GM19043 (cell line): ENCODE measurements around the gene NIT1.
A peak's percentile ranks its signal among the peaks of the same experiment; 100 is the strongest.

ENCODE experiments used
- ATAC-seq: cut with Tn5 transposase; IDR thresholded peaks from one replicate; pipeline ENCODE4 v1.9.1; 2021; ENCODE audit warnings: low read depth; ENCODE audit not compliant: unreplicated experiment

NIT1 gene

GRCh38 chr1:161140755-161141400 is 23.0 kb downstream of the NIT1 start:
- no peak for ATAC-seq

- no peak for ATAC-seq
These were observed 27.9 kb downstream of the NIT1 start for GRCh38 chr1:161145832-161146231.

DNA sequence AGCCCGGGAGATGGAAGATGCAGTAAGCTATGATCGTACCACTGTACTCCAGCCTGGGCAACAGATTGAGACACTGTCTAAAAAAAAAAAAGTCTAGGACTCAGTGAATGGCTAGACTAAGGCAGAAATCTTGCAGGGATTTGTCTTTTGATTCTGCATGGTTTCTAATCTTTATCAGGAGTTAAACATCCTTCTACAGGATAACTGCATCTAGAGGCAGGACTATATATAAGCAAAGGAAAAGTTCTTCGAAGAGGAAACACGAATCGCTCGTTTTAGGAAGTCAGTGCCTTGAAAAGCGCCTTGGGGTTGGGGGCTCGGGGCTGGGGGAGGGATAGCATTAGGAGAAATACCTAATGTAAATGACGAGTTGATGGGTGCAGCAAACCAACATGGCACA is 35.3 kb downstream of the NIT1 start:
- ATAC-seq: no peak

DNA sequence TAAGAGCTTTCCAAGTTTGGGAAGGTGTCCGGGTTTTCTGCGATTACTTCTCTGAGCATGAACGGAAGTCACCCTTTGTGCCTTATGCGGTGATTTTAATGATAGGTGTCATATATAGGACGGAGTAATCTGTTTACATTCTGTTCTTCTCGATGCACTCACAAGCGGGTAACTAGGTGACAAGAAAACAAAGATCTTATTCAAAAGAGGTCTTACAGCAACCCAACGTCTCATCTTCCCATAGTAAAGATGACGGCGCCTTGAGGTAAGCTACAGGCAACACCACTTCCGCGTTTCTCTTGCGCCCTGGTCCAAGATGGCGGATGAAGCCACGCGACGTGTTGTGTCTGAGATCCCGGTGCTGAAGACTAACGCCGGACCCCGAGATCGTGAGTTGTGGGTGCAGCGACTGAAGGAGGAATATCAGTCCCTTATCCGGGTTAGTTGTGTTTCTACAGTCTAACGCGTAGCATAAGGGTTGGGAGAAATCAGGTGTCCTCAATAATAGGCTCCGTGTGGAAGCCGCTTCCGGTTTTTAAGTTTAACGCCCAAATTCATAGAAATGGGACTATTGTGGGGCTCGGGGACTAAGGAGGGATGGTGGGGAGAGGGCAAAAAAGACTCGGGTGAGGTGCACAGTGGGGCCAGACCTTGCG is 35.9 kb downstream of the NIT1 start, which contains the start of gene UFC1:
UFC1 (plus strand) TSS at position 297 of the 656 bp plus-strand sequence; CDS start at position 317, 20 bp downstream.
- peak; percentile 92 for ATAC-seq

DNA sequence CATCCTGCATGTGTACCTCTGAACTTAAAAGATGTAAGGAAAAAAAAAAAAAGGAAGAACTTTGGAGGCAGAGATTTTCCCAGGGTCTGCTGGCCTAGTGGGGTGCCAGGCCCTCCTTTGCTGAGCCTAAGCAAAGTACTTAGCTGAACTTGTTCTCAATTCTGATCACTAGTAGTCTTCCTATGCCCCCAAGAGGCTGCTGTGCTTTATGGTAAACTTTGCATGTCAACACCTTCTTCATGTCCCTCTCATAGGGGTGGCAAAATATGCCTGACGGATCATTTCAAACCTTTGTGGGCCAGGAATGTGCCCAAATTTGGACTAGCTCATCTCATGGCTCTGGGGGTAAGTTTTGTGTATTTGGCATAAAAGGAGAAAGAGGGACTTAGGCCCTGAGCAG is 40.0 kb downstream of the NIT1 start:
- ATAC-seq: no peak

DNA sequence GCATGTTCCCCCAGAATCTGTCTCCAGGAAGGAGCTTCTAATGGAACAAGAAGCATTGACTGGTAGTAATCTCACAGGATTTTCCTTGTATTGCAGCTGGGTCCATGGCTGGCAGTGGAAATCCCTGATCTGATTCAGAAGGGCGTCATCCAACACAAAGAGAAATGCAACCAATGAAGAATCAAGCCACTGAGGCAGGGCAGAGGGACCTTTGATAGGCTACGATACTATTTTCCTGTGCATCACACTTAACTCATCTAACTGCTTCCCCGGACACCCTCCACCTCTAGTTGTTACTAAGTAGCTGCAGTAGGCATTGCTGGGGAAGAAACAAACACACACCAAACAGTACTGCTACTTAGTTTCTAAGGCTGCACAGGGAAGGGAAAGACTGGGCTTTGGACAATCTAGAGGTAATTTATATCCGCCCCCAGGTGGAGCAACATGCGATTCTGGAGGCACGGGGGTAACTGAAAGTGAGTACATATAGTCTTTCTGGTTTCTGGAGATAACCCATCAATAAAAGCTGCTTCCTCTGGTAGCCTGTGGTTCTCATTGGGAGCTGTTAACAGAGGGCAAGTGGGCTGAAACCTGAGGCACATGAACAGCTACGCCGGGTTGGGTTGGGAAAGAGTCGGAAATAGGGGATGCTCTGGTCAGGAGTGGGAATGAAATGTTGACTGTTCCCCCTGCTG is 40.6 kb downstream of the NIT1 start:
- ATAC-seq: no peak

DNA sequence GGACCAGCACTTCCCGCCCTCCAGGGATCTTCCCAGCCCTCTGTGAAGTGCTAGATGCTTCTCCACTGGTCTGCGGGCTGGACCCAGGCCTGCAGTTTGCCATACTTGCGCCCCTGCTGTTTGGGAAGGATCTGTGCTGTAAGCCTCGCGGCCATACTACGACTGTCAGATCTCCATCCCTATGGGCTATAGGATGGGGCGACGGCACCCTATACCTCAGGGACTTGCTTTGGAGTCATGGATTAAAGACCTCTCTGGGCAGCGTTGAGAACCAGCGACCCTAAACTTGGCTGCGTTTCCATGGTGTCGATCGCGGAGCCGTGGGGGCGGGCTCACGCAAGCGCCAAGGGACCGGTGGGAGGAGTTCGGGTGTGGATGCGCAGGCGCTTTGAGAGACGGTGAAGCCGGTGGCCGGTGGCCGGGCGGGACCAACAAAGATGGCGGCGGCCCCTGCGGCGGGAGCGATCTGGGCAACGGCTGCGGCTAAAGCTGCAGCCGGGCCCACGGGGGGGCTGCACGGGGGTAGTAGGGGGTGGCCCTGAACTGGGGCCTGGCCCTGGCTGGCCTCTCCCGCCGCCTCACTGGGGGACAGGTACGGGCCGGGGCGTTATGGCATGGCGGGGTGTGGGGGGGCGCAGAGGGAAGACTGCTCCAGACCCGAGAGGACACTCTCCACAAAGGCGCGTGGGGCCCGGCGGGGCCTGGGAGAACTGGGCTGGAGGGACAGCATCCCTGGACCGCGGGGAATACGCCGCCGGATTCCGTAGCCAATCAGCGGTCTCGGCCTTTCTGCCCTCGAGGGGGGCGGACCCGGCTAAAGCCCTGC is 41.4 kb downstream of the NIT1 start, which contains the start of gene USP21:
USP21 (plus strand) TSS at position 414 of the 826 bp plus-strand sequence. CDS start 1,141 bp downstream, outside the sequence.
- peak; percentile 92 for ATAC-seq

DNA sequence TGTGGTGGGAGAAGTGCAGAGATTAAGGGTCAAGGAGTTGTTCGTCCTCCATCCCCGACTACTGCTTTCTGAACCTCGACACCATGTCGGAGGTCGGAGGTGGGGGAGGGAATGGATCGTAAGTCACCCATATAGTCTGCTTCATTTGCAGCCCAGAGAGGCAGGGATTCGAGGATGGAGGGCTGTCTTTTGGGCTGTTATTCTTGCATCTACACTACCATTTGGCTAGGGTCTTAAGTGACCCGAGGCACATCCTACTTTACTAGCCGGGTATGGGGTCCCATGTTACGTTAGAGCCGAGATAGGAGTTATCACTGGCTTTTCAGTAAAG is 42.0 kb downstream of the NIT1 start:
- ATAC-seq: no peak

DNA sequence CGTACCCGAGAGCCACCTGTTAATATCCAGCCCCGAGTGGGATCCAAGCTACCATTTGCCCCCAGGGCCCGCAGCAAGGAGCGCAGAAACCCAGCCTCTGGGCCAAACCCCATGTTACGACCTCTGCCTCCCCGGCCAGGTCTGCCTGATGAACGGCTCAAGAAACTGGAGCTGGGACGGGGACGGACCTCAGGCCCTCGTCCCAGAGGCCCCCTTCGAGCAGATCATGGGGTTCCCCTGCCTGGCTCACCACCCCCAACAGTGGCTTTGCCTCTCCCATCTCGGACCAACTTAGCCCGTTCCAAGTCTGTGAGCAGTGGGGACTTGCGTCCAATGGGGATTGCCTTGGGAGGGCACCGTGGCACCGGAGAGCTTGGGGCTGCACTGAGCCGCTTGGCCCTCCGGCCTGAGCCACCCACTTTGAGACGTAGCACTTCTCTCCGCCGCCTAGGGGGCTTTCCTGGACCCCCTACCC is 42.8 kb downstream of the NIT1 start:
- ATAC-seq: no peak

DNA sequence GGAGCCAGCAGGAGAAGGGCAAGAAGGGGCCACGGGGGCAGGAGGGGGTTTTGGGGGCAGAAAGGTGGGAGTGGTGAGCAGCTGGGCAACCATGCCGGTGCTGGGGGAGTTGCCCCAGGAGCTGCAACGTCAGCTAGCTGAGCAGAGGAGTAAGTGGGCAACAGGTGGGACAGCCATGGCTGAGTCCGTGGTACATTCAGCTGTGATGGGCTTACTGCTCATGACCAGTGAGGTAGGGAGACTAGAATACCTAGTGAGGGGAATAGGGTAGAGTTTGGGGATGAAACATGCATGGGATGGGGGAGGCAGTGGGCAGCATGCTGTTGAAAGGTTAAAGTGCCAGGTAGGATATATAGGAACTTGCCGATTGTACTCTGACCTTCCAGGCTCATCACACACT is 43.7 kb downstream of the NIT1 start:
- no peak for ATAC-seq

DNA sequence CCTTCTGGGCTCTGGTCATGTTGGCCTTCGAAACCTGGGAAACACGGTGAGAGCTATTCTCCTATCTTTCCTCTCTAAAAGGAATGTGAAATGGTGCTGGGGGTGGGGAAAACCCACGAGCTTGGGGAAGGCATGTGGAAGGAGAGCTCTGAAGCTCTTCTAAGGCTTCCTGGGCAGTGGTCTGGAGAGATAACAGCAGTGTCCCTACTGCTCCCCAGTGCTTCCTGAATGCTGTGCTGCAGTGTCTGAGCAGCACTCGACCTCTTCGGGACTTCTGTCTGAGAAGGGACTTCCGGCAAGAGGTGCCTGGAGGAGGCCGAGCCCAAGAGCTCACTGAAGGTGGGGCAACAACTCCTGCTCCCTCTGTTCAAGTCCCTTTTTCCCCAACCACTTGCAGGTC is 44.1 kb downstream of the NIT1 start:
- no peak for ATAC-seq

GRCh38 chr1:161162806-161163205 is 44.9 kb downstream of the NIT1 start:
- no peak for ATAC-seq

DNA sequence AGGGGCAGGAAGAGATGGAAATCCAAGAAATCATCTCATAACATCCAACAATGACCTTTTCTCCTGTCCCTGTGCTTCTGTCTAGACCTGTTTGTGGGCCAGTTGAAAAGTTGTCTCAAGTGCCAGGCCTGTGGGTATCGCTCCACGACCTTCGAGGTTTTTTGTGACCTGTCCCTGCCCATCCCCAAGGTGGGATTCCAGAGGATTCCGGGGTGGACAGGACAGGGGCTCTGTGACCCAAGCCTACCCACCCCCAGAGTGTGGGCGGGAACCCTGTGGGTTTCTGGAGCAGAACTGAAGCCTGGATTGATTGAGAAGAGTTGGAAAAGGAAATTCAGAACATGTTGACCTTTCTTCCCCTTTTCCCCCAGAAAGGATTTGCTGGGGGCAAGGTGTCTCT is 45.9 kb downstream of the NIT1 start:
- no peak for ATAC-seq

DNA sequence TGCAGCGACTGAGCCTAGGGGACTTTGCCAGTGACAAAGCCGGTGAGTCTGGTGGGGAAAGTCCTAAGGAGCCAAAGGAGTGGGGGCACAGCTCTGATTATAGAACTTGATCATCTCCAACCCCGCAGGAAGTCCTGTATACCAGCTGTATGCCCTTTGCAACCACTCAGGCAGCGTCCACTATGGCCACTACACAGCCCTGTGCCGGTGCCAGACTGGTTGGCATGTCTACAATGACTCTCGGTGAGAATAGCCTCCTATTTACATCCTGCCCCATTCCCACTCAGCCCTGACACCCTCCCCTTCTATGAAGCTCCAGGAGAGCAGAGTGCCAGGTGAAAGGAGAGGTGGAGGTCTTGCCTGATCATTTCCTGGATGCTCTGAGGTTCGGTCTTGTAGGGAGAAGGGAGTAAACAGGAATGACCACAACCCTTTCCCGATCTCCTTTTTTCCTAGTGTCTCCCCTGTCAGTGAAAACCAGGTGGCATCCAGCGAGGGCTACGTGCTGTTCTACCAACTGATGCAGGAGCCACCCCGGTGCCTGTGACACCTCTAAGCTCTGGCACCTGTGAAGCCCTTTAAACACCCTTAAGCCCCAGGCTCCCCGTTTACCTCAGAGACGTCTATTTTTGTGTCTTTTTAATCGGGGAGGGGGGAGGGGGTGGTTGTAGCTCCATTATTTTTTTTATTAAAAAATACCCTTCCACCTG is 47.2 kb downstream of the NIT1 start:
- no peak for ATAC-seq

GRCh38 chr1:161165742-161166668 is 48.1 kb downstream of the NIT1 start, which contains the start of gene PPOX:
TSS of gene PPOX (plus strand) at chr1:161166426. CDS start at chr1:161166848, 422 bp downstream.
- peak; percentile 96 for ATAC-seq

GRCh38 chr1:161166669-161167548 is 49.0 kb downstream of the NIT1 start:
- ATAC-seq: no peak

GRCh38 chr1:161168906-161169305 is 51.0 kb downstream of the NIT1 start:
- no peak for ATAC-seq
